HepG2 (cell line): ENCODE data around the gene PACS1. TPM values are rescaled to one million over a fixed set of nuclear protein-coding genes. Genes with fewer than 3 reads are reported as not detected.

ENCODE experiments used
- ETV5 ChIP-seq: IDR thresholded peaks from 2 replicates; pipeline ENCODE4 v1.6.1; 2018; ENCODE audit warnings: missing biosample characterization, missing genetic modification reagents, inconsistent platforms, borderline replicate concordance
- GABPB1 ChIP-seq: IDR thresholded peaks from 2 replicates; pipeline ENCODE4 v1.6.1; 2016; ENCODE audit warnings: mild to moderate bottlenecking, missing genetic modification reagents, moderate library complexity, missing compliant biosample characterization
- IKZF4 ChIP-seq: sonication (generic); formaldehyde crosslinking; IDR thresholded peaks from 2 replicates; pipeline ENCODE4 v1.5.1; 2020; ENCODE audit warnings: borderline replicate concordance, mild to moderate bottlenecking, low read depth, missing genetic modification reagents; ENCODE audit errors: not compliant biosample characterization
- KAT2B ChIP-seq: fragments of 150-350 bp; IDR thresholded peaks from 2 replicates; pipeline ENCODE4 v1.6.1; 2014; ENCODE audit warnings: low read depth, low read length, borderline replicate concordance
- MEIS1 ChIP-seq: sonication (generic); formaldehyde crosslinking; IDR thresholded peaks from 2 replicates; pipeline ENCODE4 v1.9.0; 2021; ENCODE audit warnings: mild to moderate bottlenecking, missing genetic modification reagents, moderate library complexity, borderline replicate concordance
- MIXL1 ChIP-seq: IDR thresholded peaks from 2 replicates; pipeline ENCODE4 v1.6.1; 2016
- RAD21 ChIP-seq: fragments of 450-650 bp; formaldehyde crosslinking; IDR thresholded peaks from 2 replicates; pipeline ENCODE4 v1.5.0; 2020; ENCODE audit warnings: mild to moderate bottlenecking
- SAP130 ChIP-seq: IDR thresholded peaks from 2 replicates; pipeline ENCODE4 v1.6.1; 2016; ENCODE audit warnings: low read depth
- ZFP37 ChIP-seq: sonication (generic); formaldehyde crosslinking; IDR thresholded peaks from 2 replicates; pipeline ENCODE4 v1.4.0; 2020; ENCODE audit warnings: missing genetic modification reagents, borderline replicate concordance
- ZKSCAN1 ChIP-seq: fragments of 150-350 bp; IDR thresholded peaks from 2 replicates; pipeline ENCODE4 v1.6.1; 2014; ENCODE audit warnings: low read length
- ZNF124 ChIP-seq: sonication (generic); formaldehyde crosslinking; IDR thresholded peaks from 2 replicates; pipeline ENCODE4 v1.4.0; 2020; ENCODE audit warnings: missing genetic modification reagents
- ZNF136 ChIP-seq: sonication (generic); formaldehyde crosslinking; IDR thresholded peaks from 2 replicates; pipeline ENCODE4 v1.8.1; 2022; ENCODE audit warnings: low read depth, mild to moderate bottlenecking, moderate library complexity, missing genetic modification reagents
- ZNF160 ChIP-seq: sonication (generic); formaldehyde crosslinking; IDR thresholded peaks from 2 replicates; pipeline ENCODE4 v1.8.0; 2022; ENCODE audit warnings: mild to moderate bottlenecking, inconsistent platforms, missing genetic modification reagents
- ZNF350 ChIP-seq: sonication (generic); formaldehyde crosslinking; IDR thresholded peaks from 2 replicates; pipeline ENCODE4 v1.4.0; 2020; ENCODE audit warnings: mild to moderate bottlenecking, low read depth, missing genetic modification reagents, borderline replicate concordance
- ZNF720 ChIP-seq: sonication (generic); formaldehyde crosslinking; IDR thresholded peaks from 2 replicates; pipeline ENCODE4 v1.4.0; 2020; ENCODE audit warnings: missing genetic modification reagents
- polyA plus RNA-seq, 8 experiments: library from polyadenylated mRNA; depleted of rRNA in 3 of 8; stranded (reverse) in 7 of 8; unstranded in 1 of 8; fragments of >200 nt; fragmentation: Illumina TruSeq in 4 of 8; extraction: Trizol in 4 of 8; gene quantifications; 2 replicates each; pipeline versions ENCODE4 v1.2.1 to v1.2.3, GENCODE V29; 2011 to 2016; ENCODE audit warnings: low read depth in 4 of 8, missing spikeins in 1 of 8, mixed read lengths in 1 of 8; ENCODE audit not compliant: insufficient read depth in 1 of 8
- total RNA-seq, 5 experiments: library from RNA; depleted of rRNA; stranded (reverse); fragments of >200 nt; fragmentation: Illumina TruSeq; extraction: Trizol; gene quantifications; 2 replicates each; pipeline ENCODE4 v1.2.3, GENCODE V29; 2016; ENCODE audit warnings: low read depth in 1 of 5
- TF ChIP-seq, protein P1 (sequence below): sonication (generic); formaldehyde crosslinking; IDR thresholded peaks from 2 replicates; pipeline ENCODE4 v1.4.0; 2020; ENCODE audit warnings: missing genetic modification reagents
- TF ChIP-seq, protein P2 (sequence below): sonication (generic); formaldehyde crosslinking; IDR thresholded peaks from 2 replicates; pipeline ENCODE4 v1.5.1; 2020; ENCODE audit warnings: mild to moderate bottlenecking, moderate library complexity, missing genetic modification reagents
- TF ChIP-seq, protein P3 (sequence below), 2 experiments: sonication (generic) in 1 of 2; formaldehyde crosslinking in 1 of 2; IDR thresholded peaks; 2 replicates each; pipeline versions ENCODE4 v1.4.0 to v1.6.1; 2018 to 2020; ENCODE audit warnings: missing genetic modification reagents in 2 of 2, borderline replicate concordance in 1 of 2, low read depth in 1 of 2, mild to moderate bottlenecking in 1 of 2, missing biosample characterization in 1 of 2
- TF ChIP-seq, protein P4 (sequence below): sonication (generic); formaldehyde crosslinking; IDR thresholded peaks from 2 replicates; pipeline ENCODE4 v1.5.0; 2020; ENCODE audit warnings: missing genetic modification reagents
- TF ChIP-seq, protein P5 (sequence below): sonication (generic); formaldehyde crosslinking; IDR thresholded peaks from 2 replicates; pipeline ENCODE4 v1.8.1; 2022; ENCODE audit warnings: low read depth, mild to moderate bottlenecking, missing genetic modification reagents

The PACS1 gene
- total and polyA plus RNA-seq, 2 of the 13 experiments (the other 11 are each of a cell fraction or from before 2014, with no cell fraction given): 7.6 to 8.6 TPM

GRCh38 chr11:66068154-66068821, 1.8 kb upstream of the PACS1 start (continued):
- no peak for TF ChIP-seq IKZF4 (CRISPR knock-in tag)
- no peak for TF ChIP-seq ZNF350 (CRISPR knock-in tag)
- TF ChIP-seq, protein P1, sequence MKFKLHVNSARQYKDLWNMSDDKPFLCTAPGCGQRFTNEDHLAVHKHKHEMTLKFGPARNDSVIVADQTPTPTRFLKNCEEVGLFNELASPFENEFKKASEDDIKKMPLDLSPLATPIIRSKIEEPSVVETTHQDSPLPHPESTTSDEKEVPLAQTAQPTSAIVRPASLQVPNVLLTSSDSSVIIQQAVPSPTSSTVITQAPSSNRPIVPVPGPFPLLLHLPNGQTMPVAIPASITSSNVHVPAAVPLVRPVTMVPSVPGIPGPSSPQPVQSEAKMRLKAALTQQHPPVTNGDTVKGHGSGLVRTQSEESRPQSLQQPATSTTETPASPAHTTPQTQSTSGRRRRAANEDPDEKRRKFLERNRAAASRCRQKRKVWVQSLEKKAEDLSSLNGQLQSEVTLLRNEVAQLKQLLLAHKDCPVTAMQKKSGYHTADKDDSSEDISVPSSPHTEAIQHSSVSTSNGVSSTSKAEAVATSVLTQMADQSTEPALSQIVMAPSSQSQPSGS: 0 out of 2 replicates have a peak, but pooled peaks have one; percentile 26
- peak; percentile 74 for TF ChIP-seq RAD21 (CRISPR knock-in tag)
- 0 out of 2 replicates have a peak, but pooled peaks have one; percentile 29 for TF ChIP-seq ETV5 (CRISPR knock-in tag)
- TF ChIP-seq ZKSCAN1: no peak
- no peak for TF ChIP-seq ZNF160
- no peak for TF ChIP-seq ZNF720
- TF ChIP-seq, protein P2, sequence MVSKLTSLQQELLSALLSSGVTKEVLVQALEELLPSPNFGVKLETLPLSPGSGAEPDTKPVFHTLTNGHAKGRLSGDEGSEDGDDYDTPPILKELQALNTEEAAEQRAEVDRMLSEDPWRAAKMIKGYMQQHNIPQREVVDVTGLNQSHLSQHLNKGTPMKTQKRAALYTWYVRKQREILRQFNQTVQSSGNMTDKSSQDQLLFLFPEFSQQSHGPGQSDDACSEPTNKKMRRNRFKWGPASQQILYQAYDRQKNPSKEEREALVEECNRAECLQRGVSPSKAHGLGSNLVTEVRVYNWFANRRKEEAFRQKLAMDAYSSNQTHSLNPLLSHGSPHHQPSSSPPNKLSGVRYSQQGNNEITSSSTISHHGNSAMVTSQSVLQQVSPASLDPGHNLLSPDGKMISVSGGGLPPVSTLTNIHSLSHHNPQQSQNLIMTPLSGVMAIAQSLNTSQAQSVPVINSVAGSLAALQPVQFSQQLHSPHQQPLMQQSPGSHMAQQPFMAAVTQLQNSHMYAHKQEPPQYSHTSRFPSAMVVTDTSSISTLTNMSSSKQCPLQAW: no peak
- TF ChIP-seq, protein P3, sequence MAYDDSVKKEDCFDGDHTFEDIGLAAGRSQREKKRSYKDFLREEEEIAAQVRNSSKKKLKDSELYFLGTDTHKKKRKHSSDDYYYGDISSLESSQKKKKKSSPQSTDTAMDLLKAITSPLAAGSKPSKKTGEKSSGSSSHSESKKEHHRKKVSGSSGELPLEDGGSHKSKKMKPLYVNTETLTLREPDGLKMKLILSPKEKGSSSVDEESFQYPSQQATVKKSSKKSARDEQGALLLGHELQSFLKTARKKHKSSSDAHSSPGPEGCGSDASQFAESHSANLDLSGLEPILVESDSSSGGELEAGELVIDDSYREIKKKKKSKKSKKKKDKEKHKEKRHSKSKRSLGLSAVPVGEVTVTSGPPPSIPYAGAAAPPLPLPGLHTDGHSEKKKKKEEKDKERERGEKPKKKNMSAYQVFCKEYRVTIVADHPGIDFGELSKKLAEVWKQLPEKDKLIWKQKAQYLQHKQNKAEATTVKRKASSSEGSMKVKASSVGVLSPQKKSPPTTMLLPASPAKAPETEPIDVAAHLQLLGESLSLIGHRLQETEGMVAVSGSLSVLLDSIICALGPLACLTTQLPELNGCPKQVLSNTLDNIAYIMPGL (CRISPR knock-in tag; IDR thresholded peaks at IDR 0.05; ENCODE audit: borderline replicate concordance in 1 of 2, low read depth in 1 of 2): peak; percentile 21 to 66; a peak in 1 of 4 replicates
- no peak for TF ChIP-seq ZFP37 (CRISPR knock-in tag)
- TF ChIP-seq ZNF136 (CRISPR knock-in tag): no peak
- TF ChIP-seq MEIS1 (CRISPR knock-in tag): no peak
- TF ChIP-seq MIXL1 (CRISPR knock-in tag): no peak
- TF ChIP-seq, protein P4, sequence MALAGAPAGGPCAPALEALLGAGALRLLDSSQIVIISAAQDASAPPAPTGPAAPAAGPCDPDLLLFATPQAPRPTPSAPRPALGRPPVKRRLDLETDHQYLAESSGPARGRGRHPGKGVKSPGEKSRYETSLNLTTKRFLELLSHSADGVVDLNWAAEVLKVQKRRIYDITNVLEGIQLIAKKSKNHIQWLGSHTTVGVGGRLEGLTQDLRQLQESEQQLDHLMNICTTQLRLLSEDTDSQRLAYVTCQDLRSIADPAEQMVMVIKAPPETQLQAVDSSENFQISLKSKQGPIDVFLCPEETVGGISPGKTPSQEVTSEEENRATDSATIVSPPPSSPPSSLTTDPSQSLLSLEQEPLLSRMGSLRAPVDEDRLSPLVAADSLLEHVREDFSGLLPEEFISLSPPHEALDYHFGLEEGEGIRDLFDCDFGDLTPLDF (CRISPR knock-in tag): no peak
- TF ChIP-seq, protein P5, sequence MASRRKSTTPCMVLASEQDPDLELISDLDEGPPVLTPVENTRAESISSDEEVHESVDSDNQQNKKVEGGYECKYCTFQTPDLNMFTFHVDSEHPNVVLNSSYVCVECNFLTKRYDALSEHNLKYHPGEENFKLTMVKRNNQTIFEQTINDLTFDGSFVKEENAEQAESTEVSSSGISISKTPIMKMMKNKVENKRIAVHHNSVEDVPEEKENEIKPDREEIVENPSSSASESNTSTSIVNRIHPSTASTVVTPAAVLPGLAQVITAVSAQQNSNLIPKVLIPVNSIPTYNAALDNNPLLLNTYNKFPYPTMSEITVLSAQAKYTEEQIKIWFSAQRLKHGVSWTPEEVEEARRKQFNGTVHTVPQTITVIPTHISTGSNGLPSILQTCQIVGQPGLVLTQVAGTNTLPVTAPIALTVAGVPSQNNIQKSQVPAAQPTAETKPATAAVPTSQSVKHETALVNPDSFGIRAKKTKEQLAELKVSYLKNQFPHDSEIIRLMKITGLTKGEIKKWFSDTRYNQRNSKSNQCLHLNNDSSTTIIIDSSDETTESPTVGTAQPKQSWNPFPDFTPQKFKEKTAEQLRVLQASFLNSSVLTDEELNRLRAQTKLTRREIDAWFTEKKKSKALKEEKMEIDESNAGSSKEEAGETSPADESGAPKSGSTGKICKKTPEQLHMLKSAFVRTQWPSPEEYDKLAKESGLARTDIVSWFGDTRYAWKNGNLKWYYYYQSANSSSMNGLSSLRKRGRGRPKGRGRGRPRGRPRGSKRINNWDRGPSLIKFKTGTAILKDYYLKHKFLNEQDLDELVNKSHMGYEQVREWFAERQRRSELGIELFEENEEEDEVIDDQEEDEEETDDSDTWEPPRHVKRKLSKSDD: no peak
- TF ChIP-seq KAT2B: no peak
- no peak for TF ChIP-seq ZNF124 (CRISPR knock-in tag)
- TF ChIP-seq SAP130 (CRISPR knock-in tag): 0 out of 2 replicates have a peak, but pooled peaks have one; percentile 13
- 0 out of 2 replicates have a peak, but pooled peaks have one; percentile 40 for TF ChIP-seq GABPB1 (CRISPR knock-in tag)
